ENCODE results near the gene ARHGEF28.

The ARHGEF28 gene

GRCh38 chr5:73907164-73907563 lies 281.2 kb downstream of the ARHGEF28 start:
- DNase-seq: no peak

- no peak for DNase-seq
These were observed 282.4 kb downstream of the ARHGEF28 start for GRCh38 chr5:73908395-73908794.

- DNase-seq: no peak
These were observed 282.9 kb downstream of the ARHGEF28 start for GRCh38 chr5:73908846-73909245.

GRCh38 chr5:73909474-73909873 lies 283.5 kb downstream of the ARHGEF28 start:
- no peak for DNase-seq

GRCh38 chr5:73911761-73912393 lies 285.9 kb downstream of the ARHGEF28 start:
- no peak for DNase-seq

- DNase-seq: no peak
These were observed 286.9 kb downstream of the ARHGEF28 start for GRCh38 chr5:73912821-73913271.

- no peak for DNase-seq
These were observed 288.0 kb downstream of the ARHGEF28 start for GRCh38 chr5:73913971-73914370.

- DNase-seq: no peak
These were observed 289.3 kb downstream of the ARHGEF28 start for GRCh38 chr5:73915345-73915744.

- DNase-seq: no peak
These were observed 291.4 kb downstream of the ARHGEF28 start for GRCh38 chr5:73917433-73917832.

- DNase-seq: no peak
These were observed 291.9 kb downstream of the ARHGEF28 start for GRCh38 chr5:73917891-73918290.

GRCh38 chr5:73918791-73919221 lies 292.8 kb downstream of the ARHGEF28 start:
- DNase-seq: no peak

GRCh38 chr5:73921741-73922140 lies 295.7 kb downstream of the ARHGEF28 start:
- DNase-seq: no peak

GRCh38 chr5:73922224-73922623 lies 296.2 kb downstream of the ARHGEF28 start:
- DNase-seq: no peak

- no peak for DNase-seq
These were observed 297.0 kb downstream of the ARHGEF28 start for GRCh38 chr5:73922875-73923557.

GRCh38 chr5:73928476-73929070 lies 302.6 kb downstream of the ARHGEF28 start:
- DNase-seq: no peak

- no peak for DNase-seq
These were observed 309.7 kb downstream of the ARHGEF28 start for GRCh38 chr5:73935719-73936118.

GRCh38 chr5:73938280-73938937 lies 312.4 kb downstream of the ARHGEF28 start:
- DNase-seq: no peak

GRCh38 chr5:73938938-73939320 lies 312.9 kb downstream of the ARHGEF28 start:
- no peak for DNase-seq

- DNase-seq: no peak
These were observed 313.6 kb downstream of the ARHGEF28 start for GRCh38 chr5:73939557-73939956.

GRCh38 chr5:73940026-73940425 lies 314.0 kb downstream of the ARHGEF28 start:
- DNase-seq: no peak

GRCh38 chr5:73940801-73941200 lies 314.8 kb downstream of the ARHGEF28 start:
- no peak for DNase-seq

- no peak for DNase-seq
These were observed 316.8 kb downstream of the ARHGEF28 start for GRCh38 chr5:73942783-73943182.

- no peak for DNase-seq
These were observed 317.4 kb downstream of the ARHGEF28 start for GRCh38 chr5:73943397-73943796.

- DNase-seq: no peak
These were observed 318.6 kb downstream of the ARHGEF28 start for GRCh38 chr5:73944581-73944980.

Data from DMS153 (cell line).